ENCODE results near the gene RFX8. TPM values are rescaled to one million over a fixed set of nuclear protein-coding genes. Genes with fewer than 3 reads are reported as not detected.

Gene RFX8
- polyA plus RNA-seq, 1 experiment, result 1.7 TPM

- POLR2A ChIA-PET, result no interaction called here
- CTCF ChIA-PET, result interaction anchor here (2.2 kb wide), 1 partner anchor 21 kb away, joined by 10 read pairs; no protein-coding TSS in a partner anchor
- Histone ChIP-seq H3K36me3 (ENCODE audit: control insufficient read depth, insufficient read depth, low read length) (no peaks in the 10 kb centered on the region), H3K4me3 (ENCODE audit: low read depth, low read length) (no peak overlapping the region), H3K27me3 (ENCODE audit: control insufficient read depth, insufficient read depth, low read length) (peaks cover 13% of the 10 kb centered on the region)
- no peak for TF ChIP-seq CTCF (IDR thresholded peaks at IDR 0.05; ENCODE audit: insufficient read depth, low read depth, low read length)
- no peak for DNase-seq (ENCODE audit: low read depth)
These were observed 112.1 kb downstream of the RFX8 start for GRCh38 chr2:101362777-101363176.

DNA sequence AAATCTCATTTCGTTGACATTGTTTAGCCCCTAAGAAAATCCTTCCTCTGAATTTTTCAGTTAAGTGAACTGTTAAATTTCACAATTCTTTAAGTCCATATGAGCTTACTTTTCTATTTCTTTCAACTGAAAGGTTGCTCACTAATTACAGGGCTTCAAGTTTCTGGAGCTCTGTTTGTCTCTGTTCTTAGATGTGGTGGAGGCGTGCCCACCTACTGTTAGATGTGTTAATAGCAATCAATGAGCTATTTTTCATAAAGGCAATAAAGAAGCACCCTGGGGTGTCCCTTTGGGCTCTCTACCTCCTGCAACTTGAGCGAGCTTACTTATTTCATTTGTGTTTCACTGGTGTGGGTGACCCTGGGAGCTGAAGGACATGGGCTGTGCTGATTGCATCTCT lies 112.6 kb downstream of the RFX8 start:
- ChIA-PET CTCF (interaction anchor here (2.2 kb wide), 1 partner anchor 20 kb away, joined by 10 read pairs; no protein-coding TSS in a partner anchor), POLR2A (no interaction called here)
- Histone ChIP-seq H3K36me3 (ENCODE audit: control insufficient read depth, insufficient read depth, low read length) (no peaks in the 10 kb centered on the region), H3K4me3 (ENCODE audit: low read depth, low read length) (no peak overlapping the region), H3K27me3 (ENCODE audit: control insufficient read depth, insufficient read depth, low read length) (peaks cover 13% of the 10 kb centered on the region)
- TF ChIP-seq CTCF (IDR thresholded peaks at IDR 0.05; ENCODE audit: insufficient read depth, low read depth, low read length), result no peak
- no peak for DNase-seq (ENCODE audit: low read depth)

DNA sequence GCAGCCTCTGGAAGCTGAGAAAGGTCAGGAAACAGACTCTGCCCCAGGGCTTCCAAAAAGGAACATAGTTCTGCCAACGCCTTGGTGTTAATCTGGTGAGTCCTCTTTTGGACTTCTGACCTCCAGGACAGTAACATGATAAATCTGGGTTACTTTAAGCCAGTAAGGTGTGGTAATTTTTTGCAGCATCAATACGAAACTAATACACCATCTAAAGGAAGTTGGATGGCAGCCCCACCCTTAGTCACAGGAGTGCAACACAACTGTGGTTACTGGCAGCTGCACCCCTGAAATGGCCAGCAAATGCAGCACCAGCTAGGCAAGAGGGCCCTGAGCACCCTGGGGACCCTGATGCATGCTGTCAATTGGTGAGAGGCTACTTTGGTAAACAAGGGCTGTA lies 113.4 kb downstream of the RFX8 start:
- POLR2A ChIA-PET, result no interaction called here
- no peak for DNase-seq (ENCODE audit: low read depth)
- Histone ChIP-seq H3K27me3 (ENCODE audit: control insufficient read depth, insufficient read depth, low read length) (peaks cover 13% of the 10 kb centered on the region), H3K36me3 (ENCODE audit: control insufficient read depth, insufficient read depth, low read length) (no peaks in the 10 kb centered on the region), H3K4me3 (ENCODE audit: low read depth, low read length) (no peak overlapping the region)
- no peak for TF ChIP-seq CTCF (IDR thresholded peaks at IDR 0.05; ENCODE audit: insufficient read depth, low read depth, low read length)
- CTCF ChIA-PET, result interaction anchor here (0.9 to 2.2 kb wide), 3 partner anchors 11 to 20 kb away, joined by 4 to 10 read pairs (median 6); no protein-coding TSS in a partner anchor

DNA sequence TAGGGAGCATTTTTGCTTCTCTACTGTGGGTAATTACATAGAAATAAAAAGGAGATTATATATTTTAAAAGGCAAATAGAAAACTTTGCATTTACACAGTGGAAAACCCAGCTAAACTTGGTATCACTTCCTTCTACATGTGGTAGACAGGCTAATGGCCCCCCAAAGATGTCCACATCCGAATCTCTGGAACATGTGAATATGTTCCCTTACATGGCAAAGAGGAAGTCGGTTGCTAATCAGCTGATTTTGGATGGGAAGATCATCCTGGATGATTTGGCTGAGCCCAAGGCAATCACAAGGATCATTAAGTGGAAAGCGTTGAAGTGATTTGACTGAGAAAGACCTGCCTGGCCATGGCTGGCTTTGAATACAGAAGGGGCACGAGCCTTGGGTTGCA lies 113.8 kb downstream of the RFX8 start:
- Histone ChIP-seq H3K4me3 (ENCODE audit: low read depth, low read length) (no peak overlapping the region), H3K36me3 (ENCODE audit: control insufficient read depth, insufficient read depth, low read length) (no peaks in the 10 kb centered on the region), H3K27me3 (ENCODE audit: control insufficient read depth, insufficient read depth, low read length) (peaks cover 13% of the 10 kb centered on the region)
- ChIA-PET POLR2A (no interaction called here), CTCF (interaction anchor here (0.9 to 2.2 kb wide), 3 partner anchors 11 to 19 kb away, joined by 4 to 10 read pairs (median 6); no protein-coding TSS in a partner anchor)
- no peak for TF ChIP-seq CTCF (IDR thresholded peaks at IDR 0.05; ENCODE audit: insufficient read depth, low read depth, low read length)
- DNase-seq (ENCODE audit: low read depth), result no peak

DNA sequence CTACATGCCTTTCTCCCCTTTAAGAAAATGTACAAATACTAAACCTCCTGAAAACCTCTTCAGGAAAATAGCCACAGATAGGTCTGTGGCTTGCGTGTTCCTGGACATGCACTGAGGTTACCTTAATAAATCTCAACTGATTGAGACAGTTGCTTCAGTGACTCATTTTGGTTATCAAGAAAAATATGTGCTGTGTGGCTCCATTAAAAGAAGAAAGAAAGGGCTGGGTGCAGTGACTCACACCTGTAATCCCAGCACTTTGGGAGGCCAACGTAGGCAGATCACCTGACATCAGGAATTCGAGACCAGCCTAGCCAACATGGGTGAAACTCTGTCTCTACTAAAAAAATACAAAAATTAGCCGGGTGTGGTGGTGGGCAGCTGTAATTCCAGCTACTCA lies 114.7 kb downstream of the RFX8 start:
- no peak overlapping the region for H3K4me3 ChIP-seq (ENCODE audit: low read depth, low read length)
- peaks cover 13% of the 10 kb centered on the region for H3K27me3 ChIP-seq (ENCODE audit: control insufficient read depth, insufficient read depth, low read length)
- TF ChIP-seq CTCF (IDR thresholded peaks at IDR 0.05; ENCODE audit: insufficient read depth, low read depth, low read length), result no peak
- no peaks in the 10 kb centered on the region for H3K36me3 ChIP-seq (ENCODE audit: control insufficient read depth, insufficient read depth, low read length)
- no peak for DNase-seq (ENCODE audit: low read depth)
- POLR2A ChIA-PET, result no interaction called here
- CTCF ChIA-PET, result interaction anchor here (1.0 to 2.8 kb wide), 3 partner anchors 10 to 18 kb away, joined by 5 to 11 read pairs (median 6); no protein-coding TSS in a partner anchor

Data from BJ (cell line).